BE2C (cell line): ENCODE measurements around the gene KRT27.

Source experiments
- DNase-seq: peaks from one replicate; pipeline ENCODE4 v3.0.0-alpha.2; 2020
- H3K27me3 ChIP-seq: fragments of 250-450 bp; sonication (Bioruptor Pico); 2 replicates; pipeline ENCODE4 v1.5.1; 2020; ENCODE audit warnings: mild to moderate bottlenecking
- H3K36me3 ChIP-seq: fragments of 250-450 bp; sonication (Bioruptor Pico); 2 replicates; pipeline ENCODE4 v1.5.1; 2020; ENCODE audit warnings: mild to moderate bottlenecking
- H3K4me1 ChIP-seq: fragments of 250-450 bp; sonication (Bioruptor Pico); 2 replicates; pipeline ENCODE4 v1.5.1; 2020
- H3K4me3 ChIP-seq: 2 replicates; pipeline ENCODE4 v1.5.1; 2011; ENCODE audit warnings: low read depth, low read length
- H3K9me3 ChIP-seq: fragments of 250-450 bp; sonication (Bioruptor Pico); 2 replicates; pipeline ENCODE4 v1.5.1; 2020
- TF ChIP-seq, protein P1 (sequence below): IDR thresholded peaks from 2 replicates; pipeline ENCODE4 v1.5.1; 2012; ENCODE audit warnings: mild to moderate bottlenecking, low read depth, low read length

The KRT27 gene

GRCh38 chr17:40801157-40801556 lies 18.8 kb upstream of the KRT27 start:
- Histone ChIP-seq H3K27me3 (peaks cover 84% of the 10 kb centered on the region), H3K4me1 (no peaks in the 10 kb centered on the region), H3K4me3 (no peak overlapping the region), H3K9me3 (no peaks in the 10 kb centered on the region), H3K36me3 (no peaks in the 10 kb centered on the region)
- TF ChIP-seq, protein P1, sequence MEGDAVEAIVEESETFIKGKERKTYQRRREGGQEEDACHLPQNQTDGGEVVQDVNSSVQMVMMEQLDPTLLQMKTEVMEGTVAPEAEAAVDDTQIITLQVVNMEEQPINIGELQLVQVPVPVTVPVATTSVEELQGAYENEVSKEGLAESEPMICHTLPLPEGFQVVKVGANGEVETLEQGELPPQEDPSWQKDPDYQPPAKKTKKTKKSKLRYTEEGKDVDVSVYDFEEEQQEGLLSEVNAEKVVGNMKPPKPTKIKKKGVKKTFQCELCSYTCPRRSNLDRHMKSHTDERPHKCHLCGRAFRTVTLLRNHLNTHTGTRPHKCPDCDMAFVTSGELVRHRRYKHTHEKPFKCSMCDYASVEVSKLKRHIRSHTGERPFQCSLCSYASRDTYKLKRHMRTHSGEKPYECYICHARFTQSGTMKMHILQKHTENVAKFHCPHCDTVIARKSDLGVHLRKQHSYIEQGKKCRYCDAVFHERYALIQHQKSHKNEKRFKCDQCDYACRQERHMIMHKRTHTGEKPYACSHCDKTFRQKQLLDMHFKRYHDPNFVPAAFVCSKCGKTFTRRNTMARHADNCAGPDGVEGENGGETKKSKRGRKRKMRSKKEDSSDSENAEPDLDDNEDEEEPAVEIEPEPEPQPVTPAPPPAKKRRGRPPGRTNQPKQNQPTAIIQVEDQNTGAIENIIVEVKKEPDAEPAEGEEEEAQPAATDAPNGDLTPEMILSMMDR = no peak
- no peak for DNase-seq

DNA sequence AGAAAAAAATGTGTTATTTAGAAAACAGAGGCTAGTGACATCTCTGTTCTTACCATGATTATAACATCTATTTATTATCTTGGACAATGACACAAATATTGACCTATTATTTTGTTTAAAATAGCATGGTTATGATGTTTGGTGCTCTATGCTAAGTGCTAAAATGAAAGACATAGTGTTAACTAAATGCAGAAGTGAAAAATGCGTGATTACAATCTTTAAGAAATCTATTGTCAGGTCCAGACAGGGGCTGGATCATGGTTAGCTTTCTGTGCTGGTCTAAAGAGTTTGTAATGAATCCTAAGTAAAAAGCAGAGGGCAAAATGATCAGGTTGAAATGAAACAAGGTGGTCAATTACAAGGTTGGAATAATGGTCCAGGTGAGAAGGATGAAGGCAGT lies 18.0 kb upstream of the KRT27 start:
- H3K27me3 ChIP-seq = peaks cover 84% of the 10 kb centered on the region
- H3K9me3 ChIP-seq = no peaks in the 10 kb centered on the region
- DNase-seq = no peak
- TF ChIP-seq, protein P1 = no peak
- H3K36me3 ChIP-seq = no peaks in the 10 kb centered on the region
- H3K4me3 ChIP-seq = no peak overlapping the region
- no peaks in the 10 kb centered on the region for H3K4me1 ChIP-seq

GRCh38 chr17:40799859-40800258 lies 17.5 kb upstream of the KRT27 start, which contains the start of gene KRT28:
Gene KRT28, minus strand, starts transcription at chr17:40799959. Its CDS starts 66 bp downstream, at chr17:40799893.
- Histone ChIP-seq H3K27me3 (peaks cover 84% of the 10 kb centered on the region), H3K9me3 (no peaks in the 10 kb centered on the region), H3K4me1 (no peaks in the 10 kb centered on the region), H3K36me3 (no peaks in the 10 kb centered on the region), H3K4me3 (no peak within 1 kb of the TSS)
- TF ChIP-seq, protein P1 = no peak
- no peak for DNase-seq

DNA sequence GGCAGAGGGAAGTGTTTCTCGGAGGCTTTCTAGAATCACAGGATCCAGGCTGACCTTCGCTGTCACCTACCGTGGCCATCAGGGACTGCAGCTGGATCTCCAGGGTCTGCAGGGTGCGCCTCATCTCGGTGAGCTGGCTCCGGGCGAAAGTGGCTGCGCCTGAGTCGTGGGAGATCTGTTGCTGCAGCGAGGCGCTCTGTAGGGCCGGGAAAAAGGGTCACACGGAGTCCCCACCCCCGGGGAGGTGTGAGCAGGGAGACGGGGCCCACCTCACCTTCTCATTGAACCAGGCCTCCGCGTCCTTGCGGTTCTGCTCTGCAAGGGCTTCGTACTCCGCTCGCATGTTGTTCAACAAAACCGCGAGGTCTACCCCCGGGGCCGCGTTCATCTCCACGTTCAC lies 14.5 kb upstream of the KRT27 start:
- peaks cover 91% of the 10 kb centered on the region for H3K27me3 ChIP-seq
- no peaks in the 10 kb centered on the region for H3K9me3 ChIP-seq
- no peaks in the 10 kb centered on the region for H3K36me3 ChIP-seq
- TF ChIP-seq, protein P1 = no peak
- DNase-seq = no peak
- no peak overlapping the region for H3K4me3 ChIP-seq
- H3K4me1 ChIP-seq = no peaks in the 10 kb centered on the region

- Histone ChIP-seq H3K36me3 (no peaks in the 10 kb centered on the region), H3K4me3 (no peak overlapping the region), H3K4me1 (no peaks in the 10 kb centered on the region), H3K27me3 (peaks cover 84% of the 10 kb centered on the region), H3K9me3 (no peaks in the 10 kb centered on the region)
- DNase-seq = no peak
- TF ChIP-seq, protein P1 = no peak
Observed at GRCh38 chr17:40795019-40795667, 12.8 kb upstream of the KRT27 start.

DNA sequence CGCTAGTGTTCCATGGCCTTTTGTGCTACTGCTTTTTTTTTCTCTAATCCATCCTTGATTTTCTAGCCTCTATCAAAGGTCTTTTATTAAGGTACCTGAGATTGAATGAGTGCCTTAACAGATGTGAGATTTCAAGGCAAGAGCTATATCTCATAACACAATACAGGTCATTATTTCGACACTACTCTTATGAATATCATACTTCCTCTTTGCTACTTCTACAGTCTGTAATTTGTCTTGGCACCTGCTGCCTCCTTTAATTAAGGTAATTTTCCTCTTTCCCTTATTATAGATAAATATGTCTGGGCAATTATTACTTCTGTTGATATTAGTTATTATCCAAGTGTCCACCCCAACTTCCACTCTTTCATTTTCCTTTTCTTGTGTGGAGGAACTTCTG lies 12.1 kb upstream of the KRT27 start:
- Histone ChIP-seq H3K4me3 (no peak overlapping the region), H3K9me3 (no peaks in the 10 kb centered on the region), H3K4me1 (no peaks in the 10 kb centered on the region), H3K36me3 (no peaks in the 10 kb centered on the region), H3K27me3 (peaks cover 83% of the 10 kb centered on the region)
- no peak for DNase-seq
- TF ChIP-seq, protein P1 = no peak
